ENCODE results near the gene KCTD8. TPM values are rescaled to one million over a fixed set of nuclear protein-coding genes. Genes with fewer than 3 reads are reported as not detected.

KCTD8 gene
- total and polyA plus RNA-seq, 5 experiments from 2014 or later = not detected

- H3K27me3 Mint-ChIP-seq = peaks cover 0 to 4% (median 0%) of the 10 kb centered on the region in 5 donors
- H3K4me1 Mint-ChIP-seq = no peaks in the 10 kb centered on the region
- H3K36me3 Mint-ChIP-seq = no peaks in the 10 kb centered on the region
- DNase-seq = no peak
- POLR2A ChIA-PET = no interaction called here
- no peak for ATAC-seq
- no peak overlapping the region for H3K4me3 Mint-ChIP-seq
- peaks cover 0 to 10% (median 0%) of the 10 kb centered on the region in 9 donors for H3K9me3 Mint-ChIP-seq
- H3K27ac Mint-ChIP-seq = no peak overlapping the region
Observed at GRCh38 chr4:44425614-44426208, 22.9 kb downstream of the KCTD8 start.

GRCh38 chr4:44422912-44423311, 25.7 kb downstream of the KCTD8 start:
- DNase-seq (no peak), ATAC-seq (no peak)
- POLR2A ChIA-PET = no interaction called here
- peaks cover 0 to 4% (median 0%) of the 10 kb centered on the region in 5 donors for H3K27me3 Mint-ChIP-seq
- no peaks in the 10 kb centered on the region for H3K4me1 Mint-ChIP-seq
- H3K27ac Mint-ChIP-seq = no peak overlapping the region
- H3K36me3 Mint-ChIP-seq = no peaks in the 10 kb centered on the region
- H3K9me3 Mint-ChIP-seq = peaks cover 0 to 5% (median 0%) of the 10 kb centered on the region in 9 donors
- H3K4me3 Mint-ChIP-seq = no peak overlapping the region

GRCh38 chr4:44421330-44422065, 27.1 kb downstream of the KCTD8 start:
- Mint-ChIP-seq H3K9me3 (peaks cover 0 to 5% (median 0%) of the 10 kb centered on the region in 9 donors), H3K4me1 (no peaks in the 10 kb centered on the region), H3K4me3 (no peak overlapping the region), H3K27ac (no peak overlapping the region), H3K36me3 (no peaks in the 10 kb centered on the region), H3K27me3 (peaks cover 0 to 4% (median 0%) of the 10 kb centered on the region in 5 donors)
- no peak for DNase-seq
- no peak for ATAC-seq
- POLR2A ChIA-PET = no interaction called here

GRCh38 chr4:44415251-44415650, 33.4 kb downstream of the KCTD8 start:
- POLR2A ChIA-PET = no interaction called here
- no peak for ATAC-seq
- peaks cover 0 to 8% (median 4%) of the 10 kb centered on the region in 9 donors for H3K9me3 Mint-ChIP-seq

DNA sequence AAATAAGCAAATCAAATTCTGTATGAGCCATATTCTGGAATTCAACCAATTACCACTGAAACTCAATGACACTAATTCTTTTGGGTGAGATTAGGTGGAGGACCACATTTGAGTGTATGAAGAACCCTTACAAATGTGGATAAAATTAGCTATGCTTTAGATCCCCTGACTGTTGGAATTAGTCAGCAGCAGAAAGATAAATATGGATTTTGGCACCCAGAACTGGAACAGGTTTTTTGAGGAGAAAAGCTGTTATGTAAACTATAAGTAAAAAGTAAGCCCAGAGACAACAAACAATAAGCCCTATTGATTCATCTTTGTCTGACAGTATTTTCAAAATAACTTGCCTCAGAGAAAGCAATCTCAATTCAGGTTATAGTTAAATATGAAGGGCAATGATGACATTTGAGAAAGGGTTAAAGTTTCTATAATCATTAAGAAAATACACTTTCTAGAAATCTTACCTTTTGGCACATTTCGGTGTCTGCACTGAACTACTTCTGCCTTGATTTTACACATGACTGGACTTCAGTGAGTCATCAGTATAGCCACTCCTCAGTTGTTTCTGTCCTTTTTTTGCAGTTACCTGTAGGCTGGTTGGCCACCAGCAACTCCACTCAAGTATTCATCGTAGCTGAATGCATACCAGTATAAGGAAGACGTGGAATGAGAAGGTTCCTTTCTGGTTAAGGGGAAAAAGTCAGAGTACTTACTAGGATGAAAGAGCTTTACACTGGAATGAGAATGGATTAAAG, 80.0 kb downstream of the KCTD8 start:
- no peaks in the 10 kb centered on the region for H3K36me3 Mint-ChIP-seq
- POLR2A ChIA-PET = no interaction called here
- no peaks in the 10 kb centered on the region for H3K4me1 Mint-ChIP-seq
- H3K9me3 Mint-ChIP-seq = peaks cover 0 to 16% (median 1%) of the 10 kb centered on the region in 9 donors
- H3K27me3 Mint-ChIP-seq = no peaks in the 10 kb centered on the region
- ATAC-seq (no peak), DNase-seq (no peak)
- H3K4me3 Mint-ChIP-seq = no peak overlapping the region
- H3K27ac Mint-ChIP-seq = no peak overlapping the region

More at GRCh38 chr4:44415251-44415650, 33.4 kb downstream of the KCTD8 start:
- no peaks in the 10 kb centered on the region for H3K36me3 Mint-ChIP-seq
- no peak overlapping the region for H3K4me3 Mint-ChIP-seq
- H3K27me3 Mint-ChIP-seq = peaks cover 0 to 1% (median 0%) of the 10 kb centered on the region in 5 donors
- H3K27ac Mint-ChIP-seq = no peak overlapping the region
- H3K4me1 Mint-ChIP-seq = no peaks in the 10 kb centered on the region
- DNase-seq = no peak

DNA sequence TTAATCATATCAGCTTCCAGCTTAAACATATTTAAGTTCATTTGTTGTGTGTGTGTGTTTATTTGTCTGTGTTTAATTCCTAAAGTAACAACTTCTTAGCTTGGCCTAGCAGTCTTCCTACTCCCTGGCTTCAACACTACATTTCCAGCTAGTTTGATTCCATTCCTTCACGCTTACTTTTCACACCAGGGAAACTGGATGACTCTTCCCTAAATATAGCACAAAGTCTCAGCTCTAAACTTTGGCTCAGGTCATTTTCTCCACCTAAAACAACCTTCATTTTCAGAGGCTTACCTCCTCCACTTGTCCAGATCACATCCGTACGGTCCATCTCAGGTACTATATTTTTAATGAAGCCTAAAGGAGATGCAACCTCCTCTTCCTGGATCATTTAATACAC, 94.4 kb downstream of the KCTD8 start:
- ATAC-seq (no peak), DNase-seq (no peak)
- no peak overlapping the region for H3K4me3 Mint-ChIP-seq
- H3K27me3 Mint-ChIP-seq = no peaks in the 10 kb centered on the region
- H3K36me3 Mint-ChIP-seq = no peaks in the 10 kb centered on the region
- POLR2A ChIA-PET = no interaction called here
- no peak overlapping the region for H3K27ac Mint-ChIP-seq
- no peaks in the 10 kb centered on the region for H3K4me1 Mint-ChIP-seq
- peaks cover 0 to 18% (median 4%) of the 10 kb centered on the region in 9 donors for H3K9me3 Mint-ChIP-seq

- H3K27me3 Mint-ChIP-seq = no peaks in the 10 kb centered on the region
- POLR2A ChIA-PET = no interaction called here
- no peaks in the 10 kb centered on the region for H3K4me1 Mint-ChIP-seq
- H3K4me3 Mint-ChIP-seq = no peak overlapping the region
- DNase-seq (no peak), ATAC-seq (no peak)
- H3K9me3 Mint-ChIP-seq = peaks cover 0 to 21% (median under 1%) of the 10 kb centered on the region in 9 donors
- H3K27ac Mint-ChIP-seq = no peak overlapping the region
- no peaks in the 10 kb centered on the region for H3K36me3 Mint-ChIP-seq
Observed at GRCh38 chr4:44351069-44351468, 97.5 kb downstream of the KCTD8 start.

DNA sequence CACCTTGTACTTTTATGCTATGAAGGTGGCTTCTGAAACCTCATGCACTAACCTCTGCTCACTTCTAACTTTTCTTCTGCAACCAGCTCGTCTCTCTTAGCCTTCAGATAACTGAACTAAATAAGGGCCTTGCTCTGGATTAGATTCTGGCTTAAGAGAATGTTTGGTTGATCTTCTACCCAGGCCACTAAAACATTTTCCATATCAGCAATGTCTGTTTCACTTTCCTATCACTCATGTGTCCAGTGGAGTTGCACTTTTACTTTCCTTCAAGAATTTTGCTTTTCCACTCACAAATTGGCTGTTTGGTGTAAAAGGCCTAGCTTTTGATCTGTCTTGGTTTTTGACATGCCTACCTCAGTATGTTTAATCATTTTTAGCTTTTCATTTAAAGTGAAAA, 105.8 kb downstream of the KCTD8 start:
- H3K27me3 Mint-ChIP-seq = no peaks in the 10 kb centered on the region
- H3K9me3 Mint-ChIP-seq = peaks cover 0 to 22% (median 8%) of the 10 kb centered on the region in 9 donors
- H3K4me1 Mint-ChIP-seq = no peaks in the 10 kb centered on the region
- ATAC-seq (no peak), DNase-seq (no peak)
- H3K4me3 Mint-ChIP-seq = no peak overlapping the region
- POLR2A ChIA-PET = no interaction called here
- peak overlapping the region in 1 of 10 donors; percentile 20 for H3K27ac Mint-ChIP-seq
- H3K36me3 Mint-ChIP-seq = no peaks in the 10 kb centered on the region

DNA sequence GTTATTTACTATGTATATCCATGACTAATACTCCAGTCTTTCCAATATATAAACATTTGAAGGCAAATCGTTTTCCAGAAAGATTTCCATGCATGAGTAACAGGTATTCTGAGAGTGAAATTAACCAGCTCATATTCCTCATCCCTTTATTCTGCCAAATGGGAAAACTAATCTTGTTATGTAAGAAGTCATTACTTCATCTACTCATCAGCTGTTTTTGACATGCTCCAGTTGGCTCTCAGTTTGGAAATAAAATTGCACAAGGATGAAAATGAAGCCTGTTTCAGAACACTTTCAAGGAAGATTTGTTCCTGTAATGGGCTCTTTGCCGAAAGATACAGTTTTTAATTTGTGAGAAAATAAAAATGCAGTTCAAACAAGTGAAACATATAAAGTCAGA, 121.9 kb downstream of the KCTD8 start:
- Mint-ChIP-seq H3K27me3 (no peaks in the 10 kb centered on the region), H3K9me3 (peaks cover 0 to 7% (median 0%) of the 10 kb centered on the region in 9 donors), H3K36me3 (no peaks in the 10 kb centered on the region), H3K27ac (no peak overlapping the region), H3K4me1 (no peaks in the 10 kb centered on the region), H3K4me3 (no peak overlapping the region)
- POLR2A ChIA-PET = no interaction called here
- no peak for ATAC-seq
- no peak for DNase-seq

- ATAC-seq = no peak
- H3K4me3 Mint-ChIP-seq = no peak overlapping the region
- H3K9me3 Mint-ChIP-seq = peaks cover 0 to 20% (median 7%) of the 10 kb centered on the region in 9 donors
- H3K36me3 Mint-ChIP-seq = peaks cover 0 to 6% (median 0%) of the 10 kb centered on the region in 3 donors
- POLR2A ChIA-PET = no interaction called here
- no peak overlapping the region for H3K27ac Mint-ChIP-seq
- DNase-seq = no peak
- H3K27me3 Mint-ChIP-seq = no peaks in the 10 kb centered on the region
- H3K4me1 Mint-ChIP-seq = no peaks in the 10 kb centered on the region
Observed at GRCh38 chr4:44320833-44321232, 127.8 kb downstream of the KCTD8 start.

GRCh38 chr4:44319129-44319528, 129.5 kb downstream of the KCTD8 start:
- POLR2A ChIA-PET = no interaction called here
- ATAC-seq (no peak), DNase-seq (no peak)
- peaks cover 0 to 20% (median 7%) of the 10 kb centered on the region in 9 donors for H3K9me3 Mint-ChIP-seq
- H3K36me3 Mint-ChIP-seq = peaks cover 0 to 6% (median 0%) of the 10 kb centered on the region in 3 donors
- no peak overlapping the region for H3K27ac Mint-ChIP-seq
- H3K4me1 Mint-ChIP-seq = no peaks in the 10 kb centered on the region
- no peak overlapping the region for H3K4me3 Mint-ChIP-seq
- H3K27me3 Mint-ChIP-seq = no peaks in the 10 kb centered on the region

- no peaks in the 10 kb centered on the region for H3K4me1 Mint-ChIP-seq
- H3K4me3 Mint-ChIP-seq = no peak overlapping the region
- peaks cover 0 to 5% (median 0%) of the 10 kb centered on the region in 3 donors for H3K36me3 Mint-ChIP-seq
- peaks cover 0 to 14% (median 7%) of the 10 kb centered on the region in 9 donors for H3K9me3 Mint-ChIP-seq
- ATAC-seq (no peak), DNase-seq (no peak)
- H3K27me3 Mint-ChIP-seq = no peaks in the 10 kb centered on the region
- H3K27ac Mint-ChIP-seq = no peak overlapping the region
- POLR2A ChIA-PET = no interaction called here
Observed at GRCh38 chr4:44313702-44314101, 134.9 kb downstream of the KCTD8 start.

- Mint-ChIP-seq H3K4me1 (no peaks in the 10 kb centered on the region), H3K9me3 (peaks cover 0 to 35% (median 11%) of the 10 kb centered on the region in 9 donors), H3K4me3 (no peak overlapping the region), H3K27ac (no peak overlapping the region), H3K27me3 (no peaks in the 10 kb centered on the region), H3K36me3 (peaks cover 0 to 5% (median 0%) of the 10 kb centered on the region in 3 donors)
- ATAC-seq (no peak), DNase-seq (no peak)
- POLR2A ChIA-PET = no interaction called here
Observed at GRCh38 chr4:44287505-44287904, 161.1 kb downstream of the KCTD8 start.
